Measurements from ENCODE around the gene ERP44.
"Not testable (repeated sequence)": the region's sequence is repeated elsewhere in the genome, so short reads cannot be mapped to it uniquely, and the experiment has no call there.

ERP44 gene

DNA sequence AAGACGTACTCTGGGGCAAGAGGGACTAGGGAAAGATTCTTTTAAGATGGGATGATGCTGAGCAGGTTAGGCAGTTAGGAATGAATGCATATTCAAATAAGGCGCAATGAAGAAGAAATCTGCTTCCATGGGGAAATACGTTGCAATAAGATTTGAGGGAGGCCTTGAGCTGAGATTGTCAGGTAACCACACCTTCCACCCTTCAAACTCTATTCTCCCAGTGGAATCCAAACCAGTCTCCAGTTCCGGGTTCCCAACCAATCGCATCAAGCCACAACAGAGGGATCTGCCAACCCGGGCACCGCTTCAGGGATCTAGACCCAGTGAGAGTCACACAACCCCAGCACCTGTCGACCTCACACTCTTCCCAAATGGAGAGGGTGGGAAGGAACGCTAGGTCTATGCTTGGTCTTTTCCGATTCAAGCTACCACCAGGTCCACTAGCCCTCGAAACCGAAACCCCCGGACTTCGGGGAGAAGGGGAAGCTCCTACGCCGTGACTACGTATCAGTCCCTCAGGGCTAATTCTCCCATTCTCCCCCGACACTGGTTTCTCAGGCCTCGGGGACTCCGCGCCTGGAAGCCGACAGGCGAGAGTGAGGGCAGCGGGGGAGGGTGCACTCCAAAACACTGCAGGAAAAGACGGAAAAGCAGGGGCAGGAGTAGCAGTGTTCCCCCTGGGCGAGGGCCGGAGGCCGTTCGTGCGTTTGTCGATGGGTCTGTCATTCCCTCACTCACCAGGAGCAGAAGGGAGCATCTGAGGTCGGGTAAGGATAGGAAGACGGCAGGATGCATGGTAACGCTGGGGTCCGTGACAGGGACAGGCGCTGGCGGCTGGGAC lies 534 bp downstream of the ERP44 start:
- peak; percentile 64 for DNase-seq (ENCODE audit: low read depth)
- TF ChIP-seq, protein P1, sequence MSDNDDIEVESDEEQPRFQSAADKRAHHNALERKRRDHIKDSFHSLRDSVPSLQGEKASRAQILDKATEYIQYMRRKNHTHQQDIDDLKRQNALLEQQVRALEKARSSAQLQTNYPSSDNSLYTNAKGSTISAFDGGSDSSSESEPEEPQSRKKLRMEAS (IDR thresholded peaks at IDR 0.05; ENCODE audit: low read depth, low read length): no peak
- no peak for TF ChIP-seq POLR2A (IDR thresholded peaks at IDR 0.05; ENCODE audit: extremely low read depth, insufficient read length)
- TF ChIP-seq, protein P2, sequence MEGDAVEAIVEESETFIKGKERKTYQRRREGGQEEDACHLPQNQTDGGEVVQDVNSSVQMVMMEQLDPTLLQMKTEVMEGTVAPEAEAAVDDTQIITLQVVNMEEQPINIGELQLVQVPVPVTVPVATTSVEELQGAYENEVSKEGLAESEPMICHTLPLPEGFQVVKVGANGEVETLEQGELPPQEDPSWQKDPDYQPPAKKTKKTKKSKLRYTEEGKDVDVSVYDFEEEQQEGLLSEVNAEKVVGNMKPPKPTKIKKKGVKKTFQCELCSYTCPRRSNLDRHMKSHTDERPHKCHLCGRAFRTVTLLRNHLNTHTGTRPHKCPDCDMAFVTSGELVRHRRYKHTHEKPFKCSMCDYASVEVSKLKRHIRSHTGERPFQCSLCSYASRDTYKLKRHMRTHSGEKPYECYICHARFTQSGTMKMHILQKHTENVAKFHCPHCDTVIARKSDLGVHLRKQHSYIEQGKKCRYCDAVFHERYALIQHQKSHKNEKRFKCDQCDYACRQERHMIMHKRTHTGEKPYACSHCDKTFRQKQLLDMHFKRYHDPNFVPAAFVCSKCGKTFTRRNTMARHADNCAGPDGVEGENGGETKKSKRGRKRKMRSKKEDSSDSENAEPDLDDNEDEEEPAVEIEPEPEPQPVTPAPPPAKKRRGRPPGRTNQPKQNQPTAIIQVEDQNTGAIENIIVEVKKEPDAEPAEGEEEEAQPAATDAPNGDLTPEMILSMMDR (IDR thresholded peaks at IDR 0.05; ENCODE audit: low read depth, low read length): no peak
- TF ChIP-seq MYC (IDR thresholded peaks at IDR 0.05; ENCODE audit: low read depth, low read length): no peak
- H3K4me3 ChIP-seq (ENCODE audit: low read depth, low read length): peak overlapping the region; percentile 99

DNA sequence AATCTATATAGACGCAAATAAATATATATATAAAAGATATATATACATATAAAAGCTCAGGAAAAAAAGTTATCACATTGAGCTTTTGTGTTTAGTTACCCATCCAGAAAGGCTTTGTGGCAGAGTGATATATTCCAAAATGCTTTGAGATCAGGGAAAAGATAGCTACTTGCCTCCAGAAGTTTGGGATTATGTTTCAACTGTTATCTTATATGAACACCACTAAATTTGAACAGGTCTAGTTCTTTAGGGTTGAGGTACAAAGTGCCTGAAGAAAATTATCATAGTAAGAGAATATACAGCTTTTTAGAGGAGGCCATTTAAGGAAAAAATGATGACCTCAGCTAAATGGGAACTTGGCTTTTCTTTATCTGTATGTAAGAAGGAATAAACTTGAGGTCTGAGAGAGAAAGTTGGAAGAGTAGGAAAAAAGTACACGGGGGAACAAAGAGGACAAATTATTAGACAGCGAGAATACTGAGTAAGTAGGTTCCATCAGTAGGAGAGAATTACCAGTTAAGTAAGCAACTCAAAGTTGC lies 2.4 kb downstream of the ERP44 start:
- H3K4me3 ChIP-seq (ENCODE audit: low read depth, low read length): peak overlapping the region; percentile 99
- TF ChIP-seq POLR2A (IDR thresholded peaks at IDR 0.05; ENCODE audit: extremely low read depth, insufficient read length): no peak
- TF ChIP-seq MYC (IDR thresholded peaks at IDR 0.05; ENCODE audit: low read depth, low read length): no peak
- TF ChIP-seq, protein P1 (IDR thresholded peaks at IDR 0.05; ENCODE audit: low read depth, low read length): no peak
- TF ChIP-seq, protein P2 (IDR thresholded peaks at IDR 0.05; ENCODE audit: low read depth, low read length): no peak
- DNase-seq (ENCODE audit: low read depth): no peak

DNA sequence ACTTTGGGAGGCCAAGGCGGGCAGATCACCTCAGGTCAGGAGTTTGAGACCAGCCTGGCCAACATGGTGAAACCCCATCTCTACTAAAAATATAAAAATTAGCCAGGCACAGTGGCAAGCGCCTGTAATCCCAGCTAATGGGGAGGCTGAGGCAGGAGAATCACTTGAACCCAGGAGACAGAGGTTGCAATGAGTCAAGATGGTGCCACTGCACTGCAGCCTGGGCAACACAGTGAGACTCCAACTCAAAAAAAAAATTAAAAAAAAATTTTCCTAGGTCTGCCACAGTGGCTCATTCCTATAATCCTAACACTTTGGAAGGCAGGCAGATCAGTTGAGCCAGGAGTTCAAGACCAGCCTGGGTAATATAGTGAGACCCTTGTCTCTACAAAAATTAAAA lies 4.4 kb downstream of the ERP44 start:
- DNase-seq (ENCODE audit: low read depth): not testable (repeated sequence)

DNA sequence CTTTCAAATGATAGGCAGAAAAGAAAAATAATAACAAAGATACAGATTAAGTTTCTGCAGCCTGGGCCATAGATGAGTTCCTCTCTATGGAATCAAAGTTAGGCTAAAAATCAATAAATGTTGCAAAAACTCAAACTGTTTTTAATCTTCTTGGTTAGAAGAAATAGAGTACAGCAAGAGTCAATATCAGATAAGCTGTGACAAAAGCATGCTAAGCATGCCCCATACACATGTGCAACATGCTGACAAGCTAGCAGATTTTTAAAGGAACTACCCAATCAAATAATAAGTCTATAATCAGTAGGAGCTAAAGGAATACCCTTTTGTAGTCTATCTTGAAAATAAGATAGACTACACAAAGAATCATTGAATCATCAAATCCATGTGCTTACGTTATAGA lies 6.7 kb downstream of the ERP44 start:
- H3K4me3 ChIP-seq (ENCODE audit: low read depth, low read length): no peak overlapping the region
- TF ChIP-seq, protein P2 (IDR thresholded peaks at IDR 0.05; ENCODE audit: low read depth, low read length): no peak
- no peak for TF ChIP-seq POLR2A (IDR thresholded peaks at IDR 0.05; ENCODE audit: extremely low read depth, insufficient read length)
- TF ChIP-seq MYC (IDR thresholded peaks at IDR 0.05; ENCODE audit: low read depth, low read length): no peak
- TF ChIP-seq, protein P1 (IDR thresholded peaks at IDR 0.05; ENCODE audit: low read depth, low read length): no peak
- no peak for DNase-seq (ENCODE audit: low read depth)

More for the DNA sequence above, 4.4 kb downstream of the ERP44 start:
- not testable (repeated sequence) for H3K4me3 ChIP-seq (ENCODE audit: low read depth, low read length)

DNA sequence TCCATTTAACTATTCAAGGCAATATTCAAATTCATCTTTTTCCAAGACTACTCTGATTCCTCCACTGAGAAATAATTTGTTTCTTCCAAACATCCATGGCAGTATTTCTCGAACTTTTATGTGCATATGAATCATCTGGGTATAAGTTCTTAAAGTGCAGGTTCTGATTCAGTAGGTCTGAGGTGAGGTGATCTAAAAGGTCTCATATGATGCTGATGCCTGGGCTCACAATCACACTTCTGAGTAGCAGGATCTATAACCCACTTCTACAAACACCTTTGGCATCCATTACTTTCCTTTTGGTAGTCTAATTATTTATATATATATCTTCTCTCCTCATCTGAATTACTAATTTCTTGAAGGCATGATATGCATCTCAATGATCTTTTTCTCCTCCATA lies 7.2 kb downstream of the ERP44 start:
- DNase-seq (ENCODE audit: low read depth): no peak
- H3K4me3 ChIP-seq (ENCODE audit: low read depth, low read length): no peak overlapping the region
- TF ChIP-seq MYC (IDR thresholded peaks at IDR 0.05; ENCODE audit: low read depth, low read length): no peak
- TF ChIP-seq, protein P1 (IDR thresholded peaks at IDR 0.05; ENCODE audit: low read depth, low read length): no peak
- TF ChIP-seq POLR2A (IDR thresholded peaks at IDR 0.05; ENCODE audit: extremely low read depth, insufficient read length): no peak
- TF ChIP-seq, protein P2 (IDR thresholded peaks at IDR 0.05; ENCODE audit: low read depth, low read length): no peak

DNA sequence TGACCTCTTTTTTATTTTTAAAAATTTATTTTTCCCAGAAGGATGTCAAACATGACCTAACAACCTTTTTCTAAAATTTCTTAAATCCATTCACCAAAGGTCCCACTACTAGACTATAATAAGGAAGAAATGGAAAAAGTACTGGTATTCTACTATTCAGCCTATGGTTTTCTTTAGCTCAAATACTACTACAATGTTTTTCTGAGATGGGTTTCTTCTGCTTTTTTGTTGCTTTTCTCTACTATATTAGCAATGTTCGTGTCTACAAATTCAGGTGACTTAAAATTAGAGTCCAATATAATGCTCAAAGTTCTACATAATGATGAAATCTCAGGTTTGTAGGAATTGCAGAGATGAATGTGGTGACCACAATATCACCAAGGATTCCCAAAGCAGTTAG lies 7.9 kb downstream of the ERP44 start:
- DNase-seq (ENCODE audit: low read depth): no peak
- TF ChIP-seq, protein P2 (IDR thresholded peaks at IDR 0.05; ENCODE audit: low read depth, low read length): no peak
- TF ChIP-seq MYC (IDR thresholded peaks at IDR 0.05; ENCODE audit: low read depth, low read length) (no peak), POLR2A (IDR thresholded peaks at IDR 0.05; ENCODE audit: extremely low read depth, insufficient read length) (no peak)
- TF ChIP-seq, protein P1 (IDR thresholded peaks at IDR 0.05; ENCODE audit: low read depth, low read length): no peak

More for the DNA sequence above, 7.9 kb downstream of the ERP44 start:
- H3K4me3 ChIP-seq (ENCODE audit: low read depth, low read length): no peak overlapping the region
